Activated T-cell treated with anti-CD3 and anti-CD28 coated beads, Interleukin-2, amount 50 U/mL, for 24 hours (primary cell): ENCODE measurements around the gene PSEN2.
"Not testable (repeated sequence)": the region's sequence is repeated elsewhere in the genome, so short reads cannot be mapped to it uniquely, and the experiment has no call there.

Source experiments
- DNase-seq: peaks from one replicate; pipeline ENCODE4 v3.0.0-alpha.2; 2020
- H3K27ac Mint-ChIP-seq: 2 replicates; pipeline ENCODE4 v1.8.0; 2020; ENCODE audit warnings: mild to moderate bottlenecking, mixed read lengths
- H3K27me3 Mint-ChIP-seq: 2 replicates; pipeline ENCODE4 v1.8.0; 2020; ENCODE audit warnings: mixed read lengths
- H3K36me3 Mint-ChIP-seq: 2 replicates; pipeline ENCODE4 v1.8.0; 2020; ENCODE audit warnings: low read depth, mixed read lengths
- H3K4me1 Mint-ChIP-seq: 2 replicates; pipeline ENCODE4 v1.8.0; 2020; ENCODE audit warnings: low read depth, mixed read lengths
- H3K4me3 Mint-ChIP-seq: 2 replicates; pipeline ENCODE4 v1.8.0; 2020; ENCODE audit warnings: mild to moderate bottlenecking, moderate library complexity, mixed read lengths
- H3K9me3 Mint-ChIP-seq: 2 replicates; pipeline ENCODE4 v1.8.0; 2020; ENCODE audit warnings: mixed read lengths

The PSEN2 gene

GRCh38 chr1:226870401-226871279 is at the start of gene PSEN2:
PSEN2 (plus strand) TSS chr1:226870616; CDS start chr1:226881908, 11,292 bp downstream.
- DNase-seq: peak; percentile 83
- Mint-ChIP-seq H3K27ac (peak within 1 kb of the TSS; percentile 72), H3K4me1 (peaks cover 16% of the 10 kb centered on the region), H3K36me3 (no peaks in the 10 kb centered on the region), H3K27me3 (peaks cover 26% of the 10 kb centered on the region), H3K9me3 (no peaks in the 10 kb centered on the region), H3K4me3 (peak within 1 kb of the TSS; percentile 78)

DNA sequence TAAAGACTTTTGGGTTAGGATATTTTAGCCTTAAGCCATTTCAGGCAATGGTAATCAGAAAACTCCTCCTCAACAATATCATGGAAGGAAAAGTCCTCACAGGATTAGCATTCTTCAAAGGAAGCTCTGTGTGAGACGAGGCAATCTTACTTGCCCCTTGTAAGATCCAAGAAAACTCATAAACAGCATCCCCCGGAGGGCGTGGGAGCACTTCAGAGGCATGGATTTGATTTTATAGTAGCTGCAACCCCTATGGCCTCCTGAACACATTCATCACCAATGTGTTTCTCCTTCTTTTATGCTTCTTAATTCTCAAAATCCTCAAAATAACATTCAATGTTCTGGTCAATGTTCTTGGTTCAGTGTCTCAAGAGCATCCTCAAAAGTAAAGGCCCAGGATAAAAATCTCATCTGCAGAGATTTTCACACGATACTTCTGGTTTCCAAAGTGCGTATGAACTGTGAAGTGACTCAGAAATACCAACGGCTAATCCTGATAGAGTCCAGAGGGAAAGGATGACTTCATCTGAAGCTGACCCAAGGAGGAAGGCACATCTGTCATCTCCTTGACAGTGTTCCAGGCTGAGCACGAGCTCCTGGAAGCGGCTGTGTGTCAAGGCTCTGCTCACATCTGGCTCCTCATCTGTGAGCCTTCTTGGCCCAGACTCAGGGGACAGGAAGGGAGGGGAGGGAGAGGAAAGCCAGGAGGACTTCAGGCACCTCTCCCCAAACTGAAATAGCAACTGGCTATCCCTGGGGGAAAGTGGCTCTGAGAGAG is 49.3 kb upstream of the PSEN2 start:
- H3K36me3 Mint-ChIP-seq: no peaks in the 10 kb centered on the region
- H3K9me3 Mint-ChIP-seq: no peaks in the 10 kb centered on the region
- H3K4me3 Mint-ChIP-seq: no peak overlapping the region
- H3K27me3 Mint-ChIP-seq: no peaks in the 10 kb centered on the region
- no peak for DNase-seq
- H3K27ac Mint-ChIP-seq: no peak overlapping the region
- H3K4me1 Mint-ChIP-seq: peaks cover 17% of the 10 kb centered on the region

- Mint-ChIP-seq H3K9me3 (no peaks in the 10 kb centered on the region), H3K4me1 (peaks cover 17% of the 10 kb centered on the region), H3K4me3 (no peak overlapping the region), H3K27ac (no peak overlapping the region), H3K27me3 (no peaks in the 10 kb centered on the region), H3K36me3 (no peaks in the 10 kb centered on the region)
- DNase-seq: no peak
Measured at GRCh38 chr1:226821719-226822085, 48.7 kb upstream of the PSEN2 start.

- no peaks in the 10 kb centered on the region for H3K36me3 Mint-ChIP-seq
- no peaks in the 10 kb centered on the region for H3K9me3 Mint-ChIP-seq
- peaks cover 33% of the 10 kb centered on the region for H3K4me1 Mint-ChIP-seq
- DNase-seq: no peak
- H3K27ac Mint-ChIP-seq: no peak overlapping the region
- H3K27me3 Mint-ChIP-seq: no peaks in the 10 kb centered on the region
- H3K4me3 Mint-ChIP-seq: no peak overlapping the region
Measured at GRCh38 chr1:226823643-226824042, 46.8 kb upstream of the PSEN2 start.

DNA sequence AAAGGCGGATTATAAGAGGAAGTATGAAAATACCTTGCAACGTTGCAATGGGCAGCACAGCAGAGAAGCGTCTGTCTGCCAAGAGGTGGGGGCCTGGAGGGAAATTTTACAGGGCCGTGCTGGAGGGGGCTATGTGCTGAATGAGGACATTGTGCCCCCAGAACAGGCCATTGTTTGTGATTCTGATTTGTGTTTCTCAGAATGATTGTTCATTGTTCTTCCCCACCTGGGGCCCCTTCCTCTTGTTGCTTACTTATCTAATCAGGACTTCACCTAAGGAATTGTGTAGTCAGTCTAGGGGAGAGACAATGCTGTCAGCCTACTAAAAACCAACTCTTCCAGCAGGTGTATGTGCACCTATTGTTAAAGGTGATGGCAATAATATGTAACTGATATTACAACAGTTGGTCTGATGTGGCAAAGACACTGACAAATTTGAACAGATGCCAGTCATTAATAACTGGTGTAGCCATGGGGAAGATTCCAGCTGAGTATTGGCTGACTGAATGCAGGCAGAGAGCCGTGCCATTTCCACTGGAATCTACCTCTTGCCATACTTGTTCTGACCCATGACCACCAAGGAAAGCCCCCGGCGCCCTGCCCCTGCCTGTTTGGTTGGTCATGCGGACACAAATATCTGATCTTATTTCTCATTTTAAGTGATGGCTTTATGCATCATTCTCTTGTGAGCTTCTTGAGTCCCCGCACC is 45.2 kb upstream of the PSEN2 start:
- Mint-ChIP-seq H3K4me3 (no peak overlapping the region), H3K36me3 (no peaks in the 10 kb centered on the region), H3K4me1 (peaks cover 33% of the 10 kb centered on the region), H3K9me3 (no peaks in the 10 kb centered on the region), H3K27me3 (no peaks in the 10 kb centered on the region), H3K27ac (no peak overlapping the region)
- DNase-seq: no peak

DNA sequence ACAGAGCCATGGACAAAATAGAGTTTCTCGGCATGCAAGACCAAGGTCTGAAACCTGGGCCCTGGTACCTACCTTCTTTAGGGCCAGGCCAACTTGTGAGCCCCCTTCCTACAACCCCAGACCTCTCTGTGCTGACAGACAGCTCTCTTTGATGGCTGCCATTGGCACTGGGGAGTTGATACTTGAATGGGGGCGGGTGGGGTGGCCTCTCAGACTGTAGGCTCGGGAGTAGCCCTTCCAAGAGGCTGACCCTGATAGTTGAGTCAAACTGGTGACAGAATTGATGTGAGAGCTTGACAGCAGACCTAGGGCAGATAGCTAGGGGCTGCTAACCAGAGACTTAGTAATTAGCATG is 44.7 kb upstream of the PSEN2 start:
- no peaks in the 10 kb centered on the region for H3K36me3 Mint-ChIP-seq
- no peaks in the 10 kb centered on the region for H3K9me3 Mint-ChIP-seq
- no peak overlapping the region for H3K4me3 Mint-ChIP-seq
- no peak for DNase-seq
- H3K4me1 Mint-ChIP-seq: peaks cover 36% of the 10 kb centered on the region
- no peaks in the 10 kb centered on the region for H3K27me3 Mint-ChIP-seq
- H3K27ac Mint-ChIP-seq: peak overlapping the region; percentile 71

- H3K9me3 Mint-ChIP-seq: no peaks in the 10 kb centered on the region
- peaks cover 40% of the 10 kb centered on the region for H3K4me1 Mint-ChIP-seq
- no peaks in the 10 kb centered on the region for H3K27me3 Mint-ChIP-seq
- peak overlapping the region; percentile 97 for H3K27ac Mint-ChIP-seq
- DNase-seq: no peak
- H3K4me3 Mint-ChIP-seq: no peak overlapping the region
- H3K36me3 Mint-ChIP-seq: no peaks in the 10 kb centered on the region
Measured at GRCh38 chr1:226826479-226827261, 43.7 kb upstream of the PSEN2 start.

- Mint-ChIP-seq H3K4me3 (peak overlapping the region; percentile 51), H3K27me3 (no peaks in the 10 kb centered on the region)
- peak; percentile 52 for DNase-seq
Measured at GRCh38 chr1:226827458-226827857, 43.0 kb upstream of the PSEN2 start.

DNA sequence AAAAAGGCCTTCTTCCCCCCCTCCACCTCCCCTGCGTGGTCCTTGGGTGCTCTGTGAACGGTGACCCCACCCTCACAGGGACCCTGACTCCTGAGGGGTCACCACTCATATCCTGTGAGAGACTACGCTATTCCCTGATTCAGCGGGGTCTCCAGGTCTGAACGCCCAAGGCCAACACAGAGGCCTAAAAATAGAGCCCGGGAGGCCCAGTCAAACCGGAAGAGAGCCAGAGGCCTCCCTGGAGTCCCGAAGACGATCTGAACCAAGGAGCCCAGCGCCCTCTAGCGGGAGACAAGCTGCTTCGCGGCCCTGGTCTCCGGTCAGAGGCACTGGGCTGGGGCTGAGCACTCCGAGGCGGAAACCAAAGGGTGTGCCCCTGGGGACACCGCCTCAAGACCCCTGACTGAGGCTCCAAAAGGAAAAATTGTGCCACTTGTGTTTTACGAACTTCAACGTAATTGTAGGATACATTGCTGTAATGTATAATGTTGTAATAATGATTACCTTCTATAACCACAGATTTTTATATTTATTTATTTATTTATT is 42.4 kb upstream of the PSEN2 start:
- Mint-ChIP-seq H3K27me3 (no peaks in the 10 kb centered on the region), H3K27ac (peak overlapping the region; percentile 97), H3K36me3 (no peaks in the 10 kb centered on the region), H3K4me1 (peaks cover 38% of the 10 kb centered on the region), H3K4me3 (peak overlapping the region; percentile 64), H3K9me3 (no peaks in the 10 kb centered on the region)
- peak; percentile 96 for DNase-seq

More at GRCh38 chr1:226827458-226827857, 43.0 kb upstream of the PSEN2 start:
- no peaks in the 10 kb centered on the region for H3K9me3 Mint-ChIP-seq
- H3K36me3 Mint-ChIP-seq: no peaks in the 10 kb centered on the region
- H3K27ac Mint-ChIP-seq: peak overlapping the region; percentile 97
- peaks cover 38% of the 10 kb centered on the region for H3K4me1 Mint-ChIP-seq

DNA sequence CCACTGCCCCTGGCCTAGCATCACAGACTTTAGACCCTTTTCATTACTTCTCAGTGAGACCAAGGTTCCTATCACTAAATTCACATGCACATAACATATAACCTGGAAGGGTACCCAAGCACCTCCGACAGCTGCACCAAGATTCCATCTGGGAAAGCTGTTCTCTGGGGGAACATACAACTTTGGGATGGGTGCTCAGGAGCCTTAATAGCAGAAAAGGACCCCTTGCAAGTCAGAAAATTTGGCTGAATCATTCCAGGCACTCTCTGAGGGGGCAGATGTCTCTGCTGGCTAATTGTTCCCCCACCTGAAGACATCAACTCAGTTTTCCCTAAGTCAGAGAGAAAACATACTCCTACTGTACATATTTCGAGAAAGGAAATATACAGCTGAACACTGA is 41.3 kb upstream of the PSEN2 start:
- no peak for DNase-seq
- peaks cover 38% of the 10 kb centered on the region for H3K4me1 Mint-ChIP-seq
- H3K36me3 Mint-ChIP-seq: no peaks in the 10 kb centered on the region
- no peaks in the 10 kb centered on the region for H3K27me3 Mint-ChIP-seq
- no peak overlapping the region for H3K27ac Mint-ChIP-seq
- H3K9me3 Mint-ChIP-seq: no peaks in the 10 kb centered on the region
- no peak overlapping the region for H3K4me3 Mint-ChIP-seq

DNA sequence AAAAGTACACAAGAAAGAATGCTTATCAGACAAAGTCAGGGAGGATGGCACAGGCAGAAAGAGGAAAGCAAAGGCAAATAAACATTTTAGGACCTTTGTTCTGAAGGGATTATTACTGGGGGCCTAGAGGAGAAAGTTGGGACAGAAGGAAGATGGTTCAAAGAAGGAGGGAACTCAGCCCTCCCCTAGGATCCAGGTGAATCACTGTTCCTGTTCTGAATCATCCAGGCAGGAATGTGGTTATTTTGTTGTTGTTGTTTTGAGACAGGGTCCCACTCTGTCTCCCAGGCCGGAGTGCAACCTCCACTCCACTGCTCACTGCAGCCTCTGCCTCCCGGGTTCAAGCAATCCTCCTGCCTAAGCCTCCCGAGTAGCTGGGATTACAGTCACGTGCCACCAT is 38.5 kb upstream of the PSEN2 start:
- Mint-ChIP-seq H3K4me3 (no peak overlapping the region), H3K36me3 (no peaks in the 10 kb centered on the region), H3K9me3 (no peaks in the 10 kb centered on the region), H3K4me1 (peaks cover 20% of the 10 kb centered on the region), H3K27ac (no peak overlapping the region), H3K27me3 (no peaks in the 10 kb centered on the region)
- no peak for DNase-seq

- no peak overlapping the region for H3K27ac Mint-ChIP-seq
- no peaks in the 10 kb centered on the region for H3K36me3 Mint-ChIP-seq
- no peak for DNase-seq
- peaks cover 14% of the 10 kb centered on the region for H3K4me1 Mint-ChIP-seq
- H3K4me3 Mint-ChIP-seq: no peak overlapping the region
- H3K27me3 Mint-ChIP-seq: no peaks in the 10 kb centered on the region
- H3K9me3 Mint-ChIP-seq: no peaks in the 10 kb centered on the region
Measured at GRCh38 chr1:226832613-226833012, 37.8 kb upstream of the PSEN2 start.

- not testable (repeated sequence) for H3K9me3 Mint-ChIP-seq, DNase-seq, H3K4me3 Mint-ChIP-seq, H3K27me3 Mint-ChIP-seq, H3K4me1 Mint-ChIP-seq, H3K36me3 Mint-ChIP-seq, H3K27ac Mint-ChIP-seq
Measured at GRCh38 chr1:226834179-226834578, 36.2 kb upstream of the PSEN2 start.

DNA sequence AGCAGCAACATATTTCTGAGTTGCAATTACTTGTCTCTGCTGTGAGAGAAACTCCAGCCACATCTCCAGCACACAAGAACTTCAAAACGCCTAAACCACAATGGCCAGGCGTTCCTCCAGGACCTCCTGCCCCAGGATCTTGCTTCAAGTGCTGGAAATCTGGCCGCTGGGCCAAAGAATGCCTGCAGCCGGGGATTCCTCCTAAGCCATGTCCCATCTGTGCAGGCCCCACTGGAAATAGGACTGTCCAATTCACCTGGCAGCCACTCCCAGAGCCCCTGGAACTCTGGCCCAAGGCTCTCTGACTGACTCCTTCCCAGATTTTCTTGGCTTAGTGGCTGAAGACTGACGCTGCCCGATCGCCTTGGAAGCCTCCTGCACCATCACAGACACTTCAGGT is 35.0 kb upstream of the PSEN2 start:
- H3K4me3 Mint-ChIP-seq, H3K27ac Mint-ChIP-seq, H3K9me3 Mint-ChIP-seq, DNase-seq, H3K4me1 Mint-ChIP-seq, H3K27me3 Mint-ChIP-seq, H3K36me3 Mint-ChIP-seq: not testable (repeated sequence)
